DMS53 treated with DMSO at 0.1 percent for 48 hours (cell line): Measurements from ENCODE around the gene ATP2A3.
A peak's percentile ranks its signal among the peaks of the same experiment; 100 is the strongest.

Experiments used
- DNase-seq: peaks from one replicate; lab custom pipeline; 2025; ENCODE audit not compliant: unreplicated experiment; lab: John Stamatoyannopoulos, UW

Gene ATP2A3

DNA sequence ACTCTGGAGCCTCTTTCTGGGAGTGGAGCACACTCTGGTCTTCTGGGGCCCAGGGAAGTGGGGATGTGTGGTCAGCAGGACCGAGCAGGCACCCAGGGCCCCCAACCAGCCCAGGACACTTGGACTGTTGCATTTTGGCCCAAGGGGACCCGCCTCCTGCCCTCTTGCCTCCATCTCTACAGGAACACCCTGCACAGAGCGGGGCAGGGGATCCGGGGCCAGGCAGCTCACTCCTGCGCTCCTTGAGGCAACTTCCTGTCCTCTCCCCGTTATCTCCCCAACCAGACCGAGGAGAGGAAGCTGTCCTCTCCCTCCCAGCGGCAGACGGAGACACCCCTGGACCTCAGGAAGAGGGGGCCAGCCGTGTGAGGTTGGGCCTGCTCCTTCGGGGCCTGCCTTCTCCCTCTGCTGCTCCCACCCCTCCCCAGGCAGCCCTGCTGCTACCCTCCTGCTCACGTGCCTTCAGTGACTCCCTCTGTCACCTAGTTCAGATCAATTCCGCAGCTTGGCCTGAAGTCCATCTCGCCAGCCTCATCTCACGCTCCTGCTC, 10.0 kb upstream of the ATP2A3 start:
- DNase-seq = no peak

DNA sequence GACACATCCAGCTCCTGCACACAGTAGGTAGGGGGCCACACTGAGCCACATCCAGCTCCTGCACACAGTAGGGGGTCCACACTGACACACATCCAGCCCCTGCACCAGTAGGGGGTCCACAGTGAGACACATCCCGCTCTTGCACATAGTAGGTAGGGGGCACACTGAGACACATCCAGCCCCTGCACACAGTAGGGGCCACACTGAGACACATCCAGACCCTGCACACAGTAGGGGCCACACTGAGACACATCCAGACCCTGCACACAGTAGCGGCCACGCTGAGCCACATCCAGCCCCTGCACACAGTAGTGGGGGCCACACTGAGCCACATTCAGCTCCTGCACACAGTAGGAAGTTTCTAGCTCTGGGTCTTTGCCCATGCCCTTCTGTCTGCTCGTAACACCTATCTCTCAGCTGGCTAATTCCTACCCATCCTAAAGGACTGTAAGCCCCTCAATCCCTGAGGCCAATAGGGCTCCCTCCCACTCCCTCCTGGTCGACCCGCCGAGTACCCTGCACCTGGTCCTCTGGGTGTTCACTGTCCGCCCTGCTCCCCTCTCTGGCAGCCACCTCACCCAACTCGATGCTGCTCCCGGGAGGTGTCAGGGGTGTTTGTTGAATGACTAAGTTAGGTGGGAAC, 9.4 kb upstream of the ATP2A3 start:
- no peak for DNase-seq

DNA sequence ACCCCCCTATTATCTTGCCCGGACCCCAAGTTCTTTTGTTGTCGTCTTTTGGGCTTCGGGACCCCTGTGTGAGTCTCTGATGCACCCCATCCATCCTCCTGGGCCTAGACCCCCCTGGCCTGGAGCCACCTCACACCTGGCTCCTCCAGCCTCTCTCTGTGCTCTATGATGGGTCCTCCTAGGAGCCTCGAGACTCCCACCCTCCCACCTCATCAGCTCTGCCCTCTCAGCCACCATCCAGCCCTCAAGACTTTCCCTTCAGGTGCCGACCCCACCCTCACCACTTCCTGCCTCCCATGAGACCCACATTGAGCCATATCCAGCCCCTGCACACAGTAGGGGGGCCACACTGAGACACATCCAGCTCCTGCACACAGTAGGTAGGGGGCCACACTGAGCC, 8.7 kb upstream of the ATP2A3 start:
- DNase-seq = no peak

DNA sequence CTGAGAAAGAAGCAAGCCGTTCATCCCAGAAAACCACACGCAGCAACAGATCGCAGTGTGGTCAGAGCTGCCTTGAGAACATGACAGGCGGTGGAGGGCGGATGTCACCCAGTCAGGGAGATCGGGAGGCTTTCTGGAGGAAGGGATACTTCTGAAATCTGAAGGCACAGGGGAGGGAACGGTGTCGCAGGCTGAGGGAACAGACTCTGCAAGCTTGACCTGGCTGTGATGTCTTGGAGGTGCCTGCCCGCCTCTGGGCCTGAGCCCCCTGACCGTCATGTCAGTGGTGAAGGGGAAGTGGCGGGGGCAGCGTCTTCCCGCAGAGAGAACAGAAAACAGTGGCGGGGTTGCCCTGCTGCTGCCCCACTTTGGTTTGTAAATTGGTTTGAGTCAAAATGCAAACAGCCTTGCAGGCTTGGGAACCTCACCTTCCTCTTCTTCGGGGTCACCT, 8.1 kb upstream of the ATP2A3 start:
- DNase-seq = no peak

DNA sequence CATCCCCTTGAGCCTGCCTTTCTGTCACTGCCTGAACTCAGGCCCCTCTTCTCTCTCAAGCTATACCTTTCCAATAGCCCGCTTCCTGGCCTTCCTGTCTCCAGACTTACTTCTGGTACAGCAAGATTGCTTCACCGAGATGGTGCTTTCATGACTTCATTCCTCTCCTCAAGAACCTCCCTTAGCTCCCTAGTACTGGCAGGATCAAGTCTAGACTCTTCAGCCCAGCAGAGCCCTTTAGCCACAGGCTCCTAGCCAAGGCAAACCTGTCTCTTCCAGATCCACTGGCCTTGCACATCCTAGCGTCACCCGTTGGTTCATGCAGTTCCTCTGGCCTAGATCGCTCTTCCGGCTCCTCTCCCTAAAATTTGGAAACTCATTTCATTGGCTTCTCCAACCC, 6.4 kb upstream of the ATP2A3 start:
- no peak for DNase-seq

DNA sequence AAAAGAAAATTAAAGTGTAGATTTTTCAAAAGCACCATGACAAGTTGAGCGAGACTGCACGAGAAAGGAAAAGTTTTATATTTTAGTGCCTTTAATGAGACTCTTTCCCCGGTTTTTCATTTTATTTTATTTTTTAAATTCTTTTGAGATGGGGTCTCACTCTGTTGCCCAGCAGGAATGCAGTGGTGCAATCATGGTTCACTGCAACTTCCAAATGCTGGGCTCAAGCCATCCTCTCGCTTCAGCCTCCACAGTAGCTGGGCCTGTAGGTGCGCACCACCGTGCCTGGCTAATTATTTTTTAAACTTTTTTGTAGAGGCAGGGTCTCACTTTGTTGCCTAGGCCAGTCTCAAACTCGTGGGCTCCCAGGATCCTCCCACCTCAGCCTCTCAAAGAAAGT, 5.7 kb upstream of the ATP2A3 start:
- DNase-seq = no peak

DNA sequence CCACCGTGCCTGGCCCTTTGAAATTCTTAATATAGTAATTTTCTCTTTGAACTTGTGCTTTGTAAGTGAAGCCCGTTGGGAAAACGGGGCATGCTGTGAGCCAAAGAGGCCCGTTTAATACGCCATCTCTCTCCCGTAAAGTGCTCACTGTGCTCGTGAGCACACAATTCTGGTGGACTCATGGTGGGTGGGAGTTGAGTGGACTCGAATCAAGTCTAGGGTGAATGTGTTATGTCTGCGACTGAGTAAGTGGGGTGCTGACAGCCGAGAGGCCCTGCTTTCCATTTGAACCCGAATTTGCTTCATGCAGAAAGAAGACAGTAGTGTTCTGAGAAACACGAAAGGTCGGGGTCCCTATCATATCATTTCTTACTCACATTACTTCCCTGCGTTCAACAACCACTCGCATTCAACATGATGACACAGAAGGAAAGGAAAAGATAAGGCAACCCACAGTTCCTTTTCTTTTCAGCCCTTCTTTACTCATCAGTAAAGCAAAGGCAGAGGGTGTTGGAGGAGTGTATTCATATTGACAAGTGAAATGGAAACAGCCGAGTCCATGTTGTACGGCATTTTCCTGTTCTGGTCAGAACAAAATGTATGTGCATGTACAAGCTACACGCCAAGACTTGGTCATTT, 4.8 kb upstream of the ATP2A3 start:
- no peak for DNase-seq

DNA sequence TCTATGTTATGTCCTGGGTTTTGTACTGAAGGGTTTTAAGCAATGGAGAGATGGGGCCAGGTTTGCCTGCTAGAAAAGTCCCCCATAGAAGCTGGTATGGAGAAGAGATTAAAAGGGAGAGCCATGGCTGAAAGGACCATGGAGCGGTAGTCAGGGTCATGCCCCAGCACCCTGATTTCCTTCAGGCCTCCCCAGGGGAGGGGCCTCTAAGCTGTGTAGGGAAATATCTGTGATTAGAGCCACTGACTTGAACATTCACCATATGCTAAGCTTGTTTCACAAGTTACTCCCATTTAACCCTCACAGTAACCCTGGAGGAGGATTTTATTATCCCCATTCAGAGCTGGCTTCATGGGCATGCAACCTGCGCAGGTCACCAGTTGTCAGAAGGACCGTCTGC, 3.8 kb upstream of the ATP2A3 start:
- DNase-seq = no peak

DNA sequence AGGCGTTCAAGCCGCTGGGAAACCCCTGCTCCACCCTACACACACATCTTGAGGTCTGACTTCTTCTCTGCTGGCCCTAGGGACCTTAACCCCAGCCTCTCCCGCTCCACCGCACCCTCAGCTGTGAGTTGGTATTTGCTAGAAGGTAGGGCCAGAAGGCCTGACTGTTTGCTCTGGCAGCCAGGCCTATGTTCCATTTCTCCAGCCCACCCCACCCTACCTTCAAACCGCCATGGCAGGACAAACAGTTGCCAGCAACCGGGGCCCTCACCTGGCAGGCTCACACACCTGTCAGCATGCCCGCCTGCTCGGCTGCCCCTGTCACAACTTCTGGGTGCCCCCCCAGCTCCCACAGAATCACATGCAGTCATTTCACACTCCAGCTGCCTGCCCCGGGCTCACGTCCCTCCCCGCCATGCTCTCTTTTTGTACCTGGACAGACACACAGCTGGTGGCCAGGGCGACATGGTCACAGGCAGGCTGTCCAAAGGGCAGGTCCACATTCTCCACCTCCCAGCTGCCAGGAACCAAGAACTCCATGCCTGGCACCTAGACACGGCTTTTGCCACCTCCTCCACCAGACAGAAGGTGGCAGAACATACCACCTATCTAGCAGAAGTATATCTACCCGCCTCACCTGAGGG, 2.6 kb upstream of the ATP2A3 start:
- no peak for DNase-seq

DNA sequence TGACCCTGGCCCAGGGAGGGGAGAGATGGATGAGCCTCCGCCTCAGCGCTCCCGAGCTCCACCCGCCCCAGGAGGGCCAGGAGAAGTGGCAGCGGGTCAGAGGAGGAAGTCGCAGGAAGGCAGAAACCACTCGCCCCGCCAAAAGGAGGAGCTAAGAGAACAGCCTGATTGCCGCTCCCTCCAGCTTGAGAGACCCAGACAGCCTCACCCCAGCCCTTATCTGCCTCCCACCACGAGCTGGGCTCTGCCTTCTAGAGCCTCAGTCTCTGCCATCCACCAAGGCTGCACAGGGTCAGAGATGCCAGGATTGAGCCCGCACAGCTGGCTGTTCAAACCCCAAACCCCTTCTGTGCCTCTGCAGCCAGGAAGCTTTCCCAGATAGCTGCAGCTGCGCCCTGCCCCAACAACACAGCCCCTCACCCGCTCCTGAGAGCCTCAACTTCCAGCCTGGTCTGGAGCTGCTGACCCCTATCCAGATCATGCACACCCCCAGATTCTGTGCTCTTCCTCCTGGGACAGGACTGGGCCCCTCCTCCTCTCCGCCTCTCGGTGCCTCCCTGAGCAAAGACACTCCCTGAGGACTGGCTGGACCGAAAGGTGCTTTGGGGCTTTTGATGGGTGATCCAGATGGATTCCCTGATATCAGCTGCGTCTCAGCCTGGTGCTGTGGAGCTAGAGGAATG, 1.0 kb upstream of the ATP2A3 start:
- DNase-seq = peak; percentile 63

DNA sequence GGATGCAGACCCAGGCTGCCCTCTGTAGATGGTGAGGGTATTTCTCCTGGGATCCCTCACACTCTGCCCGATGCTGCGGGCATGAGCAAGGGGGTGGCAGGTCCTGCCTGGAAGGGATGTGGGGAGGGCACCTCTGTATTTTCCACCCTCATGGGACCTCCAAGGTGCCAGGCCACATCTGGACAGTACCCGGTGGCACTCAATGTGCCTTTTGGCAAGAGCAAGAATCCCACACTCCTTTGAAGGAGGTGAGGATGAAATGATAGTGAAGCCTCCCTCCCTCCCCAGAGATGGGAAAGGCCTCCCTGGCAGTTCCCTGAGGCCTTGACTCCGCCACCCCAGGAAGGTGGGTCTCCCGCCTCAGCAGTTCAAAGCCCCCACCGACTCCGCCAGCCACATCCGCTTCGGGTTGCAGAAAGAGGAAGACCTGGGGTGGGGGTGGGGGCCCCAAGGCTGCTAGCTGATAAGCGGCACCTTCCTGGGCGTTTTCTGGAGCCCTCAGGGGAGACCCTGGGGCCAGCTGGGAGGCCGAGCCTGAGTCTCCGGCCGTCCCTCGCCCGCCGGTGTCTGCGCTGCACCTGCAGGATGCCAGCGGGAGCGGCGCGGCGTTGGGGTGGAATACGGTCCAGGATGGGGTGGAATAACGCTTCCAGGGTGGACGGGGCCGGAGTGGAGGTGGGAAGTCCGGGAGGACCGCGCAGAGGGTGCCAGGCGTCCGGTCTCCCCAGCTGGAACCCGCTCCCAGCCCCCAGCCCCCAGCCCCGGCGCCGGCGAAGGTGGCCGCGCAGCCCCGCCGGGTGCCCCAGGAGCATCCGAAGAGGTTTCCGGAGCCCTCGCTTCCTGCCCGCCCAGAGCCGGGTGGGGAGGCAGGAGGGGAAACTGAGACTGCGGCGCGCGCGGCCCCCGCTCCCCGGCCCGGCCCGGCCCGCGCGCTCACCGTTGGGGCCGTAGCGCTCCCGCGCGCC, 718 bp downstream of the ATP2A3 start:
- DNase-seq = no peak

DNA sequence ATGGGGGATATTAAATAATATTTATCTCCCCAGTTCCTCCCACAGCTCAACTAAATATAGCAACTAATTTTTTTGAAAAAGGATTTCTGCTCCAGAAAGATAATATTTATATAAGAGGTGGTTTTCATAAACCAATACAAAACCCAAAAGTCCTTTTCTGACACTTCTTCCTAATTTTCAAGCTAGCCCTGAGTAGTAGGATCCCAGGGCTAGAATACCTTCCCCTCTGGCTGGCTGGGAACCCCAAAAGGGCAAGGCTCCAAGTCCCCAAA, 1.3 kb downstream of the ATP2A3 start:
- no peak for DNase-seq

DNA sequence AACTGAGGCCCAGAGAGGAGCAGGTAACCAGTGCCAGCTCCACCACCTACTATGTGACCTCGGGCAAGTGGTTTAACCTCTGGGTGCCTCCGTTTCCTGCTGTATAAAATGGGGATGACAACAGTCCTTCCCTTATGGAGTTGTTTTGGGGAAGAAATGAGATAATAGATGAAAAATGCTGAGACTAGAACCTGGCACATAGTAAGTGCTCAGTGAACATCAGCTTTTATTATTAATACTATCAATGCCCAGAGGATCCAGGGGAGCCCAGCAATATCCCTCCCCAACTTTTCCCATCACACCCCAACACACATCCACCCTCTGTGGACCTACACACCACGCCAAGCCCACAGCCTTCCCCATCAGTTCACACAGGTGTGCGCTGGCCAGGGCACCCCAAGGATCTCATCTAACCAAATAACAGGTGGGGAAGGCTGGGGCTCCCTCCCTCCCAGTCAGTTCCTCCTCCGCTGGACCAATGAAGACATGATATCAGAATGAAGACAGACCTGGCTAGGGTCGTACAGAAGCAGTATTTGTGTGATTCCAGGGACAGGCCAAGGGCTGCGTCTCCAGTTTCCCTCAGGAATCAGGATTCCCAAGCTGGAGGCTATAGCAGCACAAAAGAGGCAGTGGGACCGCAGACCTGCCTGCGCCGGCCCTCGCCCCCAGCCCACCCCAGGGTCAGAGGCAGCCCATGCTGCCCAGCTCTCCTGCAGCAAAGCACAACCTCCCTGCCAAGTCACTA, 1.8 kb downstream of the ATP2A3 start:
- DNase-seq = no peak

DNA sequence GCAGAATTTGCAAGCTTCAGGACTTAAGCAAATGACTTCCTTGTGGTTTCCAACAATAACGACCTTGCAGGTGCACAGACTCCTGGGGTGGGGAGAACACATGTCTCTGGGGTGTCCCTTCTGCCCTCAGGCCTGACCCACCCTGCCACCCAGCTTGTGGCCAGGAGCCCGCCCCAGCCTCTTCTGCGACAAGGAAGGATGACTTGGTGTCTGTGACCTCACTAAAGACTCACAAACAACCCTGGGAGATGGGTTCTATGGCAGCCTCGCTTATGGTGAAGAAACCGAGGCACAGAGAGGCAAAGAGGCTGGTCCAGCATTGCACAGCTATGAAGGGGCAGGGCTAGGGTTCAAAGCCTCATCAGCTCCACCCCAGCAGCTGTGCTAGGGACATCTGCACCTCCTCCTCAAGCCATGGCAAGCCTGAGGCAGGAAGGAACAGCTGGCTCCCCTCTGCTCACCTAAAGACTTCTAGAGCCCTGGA, 2.6 kb downstream of the ATP2A3 start:
- DNase-seq = no peak

DNA sequence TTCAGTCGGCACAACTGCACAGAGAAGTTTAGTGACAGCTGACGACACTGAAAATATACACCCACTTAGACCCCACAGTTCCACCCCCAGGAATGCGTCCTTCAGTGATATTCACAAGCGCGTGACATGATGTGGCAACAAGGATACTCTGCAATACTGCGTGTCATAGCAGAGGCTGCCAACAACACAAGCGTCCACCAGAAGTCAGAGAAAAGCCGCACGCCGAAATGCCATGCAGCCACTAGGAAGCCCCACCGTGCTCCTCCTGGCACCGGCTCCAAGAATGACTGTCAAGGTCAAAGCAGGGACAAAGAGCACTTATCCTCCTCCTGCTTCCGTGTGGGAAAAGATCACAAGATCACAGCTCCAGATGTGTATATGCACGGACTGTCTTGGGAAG, 3.5 kb downstream of the ATP2A3 start:
- DNase-seq = no peak

DNA sequence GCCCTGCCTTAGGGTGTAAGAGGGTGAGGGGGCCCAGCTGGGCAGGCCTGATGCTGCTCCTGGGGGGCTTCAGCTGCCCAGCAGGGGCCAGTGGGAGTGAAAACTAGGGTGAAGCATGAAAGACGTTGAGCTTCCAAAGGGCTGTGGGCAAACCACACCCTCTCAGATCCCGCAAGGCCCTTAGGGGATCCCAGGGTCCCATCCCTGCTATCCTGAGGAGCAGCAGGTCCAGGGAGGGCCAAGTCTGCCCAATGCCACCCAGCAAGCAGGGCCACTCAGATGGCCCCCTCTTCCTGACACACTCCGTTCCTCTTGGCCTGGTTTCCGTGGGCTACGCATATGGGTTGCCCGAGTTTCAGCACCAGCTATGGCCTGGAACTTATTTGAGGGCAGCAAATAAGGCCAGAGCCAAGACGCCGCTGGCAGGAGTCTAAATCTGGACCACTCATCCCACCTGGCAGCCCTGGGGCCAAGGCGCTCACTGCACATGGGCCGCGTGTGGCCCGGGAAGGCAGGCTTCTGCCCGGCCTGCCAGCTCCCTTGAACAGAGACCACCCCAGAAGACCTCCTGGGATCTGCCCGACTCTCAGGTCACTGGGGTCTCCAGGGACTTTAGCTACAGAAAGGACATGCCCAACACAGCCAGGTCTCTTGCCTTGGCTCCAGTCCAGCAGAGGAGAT, 4.2 kb downstream of the ATP2A3 start:
- DNase-seq = no peak

DNA sequence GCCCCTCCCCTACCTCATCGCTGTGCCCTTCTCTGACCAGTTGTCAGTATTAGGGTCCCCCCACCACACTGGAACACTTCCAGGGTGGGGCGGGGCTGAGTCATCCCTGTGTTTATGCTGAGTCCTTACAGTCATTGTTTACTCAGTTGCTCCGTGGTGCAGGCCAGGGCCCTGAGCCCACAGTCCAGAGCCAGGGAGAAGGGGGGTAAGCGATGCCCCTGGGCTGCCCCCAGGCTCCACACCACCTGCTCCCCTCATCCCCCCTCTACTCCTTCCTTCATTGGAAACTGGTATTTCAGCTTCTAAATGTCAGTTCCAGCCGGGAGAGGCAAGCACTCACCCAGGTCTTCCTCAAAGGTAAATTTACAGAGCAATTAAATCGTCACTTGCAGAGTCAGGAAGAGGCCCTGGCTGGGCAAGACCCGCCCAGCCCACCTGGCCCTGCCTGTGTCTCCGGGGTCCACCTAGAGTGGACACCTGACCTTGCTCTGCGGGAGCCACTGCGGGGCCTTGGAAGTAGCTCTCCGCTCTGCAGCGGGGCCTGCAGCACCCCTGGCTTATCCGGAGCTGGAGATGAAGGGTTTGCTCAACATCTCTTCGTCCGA, 4.8 kb downstream of the ATP2A3 start:
- DNase-seq = peak; percentile 92

DNA sequence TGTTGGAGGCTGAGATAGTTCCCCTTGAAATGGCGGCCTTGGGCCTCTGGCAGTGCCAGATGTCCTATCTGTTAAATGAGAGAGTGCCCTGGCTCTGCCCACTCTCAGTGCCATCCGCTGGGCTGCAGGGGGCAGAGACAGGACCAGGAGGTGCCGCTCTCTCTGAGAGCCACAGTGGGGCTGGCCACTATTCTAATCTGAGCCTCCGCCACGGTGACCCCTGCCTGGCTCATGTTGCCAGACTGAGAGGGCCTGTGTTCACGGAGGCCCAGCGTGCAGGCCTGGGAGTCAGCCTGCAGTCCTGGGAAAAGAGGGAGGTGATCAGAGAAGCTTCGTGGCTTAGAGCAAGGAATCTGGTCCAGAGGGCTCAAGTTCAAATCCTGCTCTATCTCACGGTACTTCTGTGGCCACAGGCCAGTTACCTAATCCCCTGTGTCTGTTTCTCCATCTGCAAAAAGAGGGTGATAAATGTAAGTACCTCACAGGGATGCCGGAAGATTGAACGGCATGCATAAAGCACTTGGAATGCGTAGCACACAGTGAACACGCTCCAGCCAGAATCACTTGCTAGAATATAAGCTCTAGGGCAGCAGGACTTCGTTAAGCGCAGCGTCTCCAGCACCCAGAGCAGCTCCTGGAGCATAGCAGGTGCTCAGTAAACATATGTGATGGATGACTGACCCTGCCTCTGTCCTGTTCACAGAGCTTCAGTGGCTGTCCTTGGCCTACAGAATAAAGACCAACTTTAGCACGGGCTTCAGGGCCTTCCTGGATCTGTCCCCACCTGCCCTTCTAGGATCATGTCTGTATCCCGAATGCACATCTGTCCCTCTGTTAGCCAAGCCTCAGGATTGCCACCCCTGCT, 6.3 kb downstream of the ATP2A3 start:
- no peak for DNase-seq
